GM10847 (cell line): Measurements from ENCODE around the gene VIP.

ENCODE experiments used
- POLR2A ChIP-seq: IDR thresholded peaks from 2 replicates; pipeline ENCODE4 v1.6.1; 2011; ENCODE audit not compliant: insufficient read length; ENCODE audit errors: extremely low read depth

VIP gene

DNA sequence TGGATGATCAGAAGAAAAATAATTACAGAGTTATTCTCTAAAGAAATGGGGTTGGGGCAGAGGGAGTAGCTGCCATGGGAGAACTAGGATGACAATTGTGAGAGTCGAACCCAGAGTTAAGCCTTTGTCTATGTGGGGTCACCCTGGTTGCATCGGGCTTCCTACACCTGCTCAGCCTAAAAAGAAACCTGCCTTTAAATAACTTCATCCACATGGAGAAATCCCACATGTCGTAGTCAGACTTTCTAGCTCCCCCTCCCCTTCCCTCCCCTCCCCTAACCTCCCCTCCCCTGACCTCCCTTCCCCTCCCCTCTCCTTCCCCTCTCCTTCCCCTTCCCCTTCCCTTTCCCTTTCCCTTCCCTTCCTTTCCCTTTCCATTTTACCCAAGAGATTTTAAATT, 14.7 kb downstream of the VIP start:
- TF ChIP-seq POLR2A = no peak

DNA sequence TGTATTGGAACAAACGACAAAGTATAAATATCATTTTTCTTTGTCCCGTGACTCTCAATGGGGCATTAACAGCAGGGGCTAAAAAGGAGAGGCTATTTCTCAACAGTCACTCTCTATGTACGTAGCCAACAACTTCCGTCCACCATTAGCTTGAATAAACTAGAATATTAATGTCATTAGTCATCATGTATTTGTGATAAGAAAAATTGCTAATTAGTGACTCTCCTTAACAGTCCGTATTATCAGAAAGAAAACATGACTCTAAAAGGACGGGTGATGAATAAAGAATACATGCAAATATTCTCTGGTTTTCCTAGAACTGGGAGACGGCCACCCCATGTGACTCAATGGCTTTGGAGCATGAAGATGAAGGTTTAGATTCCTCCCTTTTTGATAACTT, 18.6 kb downstream of the VIP start:
- no peak for TF ChIP-seq POLR2A

DNA sequence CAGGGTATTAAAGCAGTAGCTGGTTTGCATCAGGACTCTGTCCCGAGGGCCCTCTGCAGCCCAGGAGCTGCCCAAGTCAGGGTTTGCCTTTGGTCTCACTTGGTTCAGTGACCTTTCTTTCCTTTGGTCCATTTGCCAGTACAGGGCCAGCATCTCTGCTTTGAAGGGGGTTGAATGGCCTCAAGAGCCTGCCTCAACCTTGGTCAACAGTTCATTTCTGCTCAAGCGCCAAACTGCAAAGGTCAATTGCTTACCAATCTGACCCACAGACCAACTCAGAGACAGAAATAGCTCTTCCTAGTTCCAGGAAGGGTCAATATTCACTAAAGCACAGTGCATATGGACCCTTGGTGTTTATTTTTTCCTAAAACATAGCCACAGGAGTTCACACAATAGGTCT, 19.4 kb downstream of the VIP start:
- TF ChIP-seq POLR2A = no peak

DNA sequence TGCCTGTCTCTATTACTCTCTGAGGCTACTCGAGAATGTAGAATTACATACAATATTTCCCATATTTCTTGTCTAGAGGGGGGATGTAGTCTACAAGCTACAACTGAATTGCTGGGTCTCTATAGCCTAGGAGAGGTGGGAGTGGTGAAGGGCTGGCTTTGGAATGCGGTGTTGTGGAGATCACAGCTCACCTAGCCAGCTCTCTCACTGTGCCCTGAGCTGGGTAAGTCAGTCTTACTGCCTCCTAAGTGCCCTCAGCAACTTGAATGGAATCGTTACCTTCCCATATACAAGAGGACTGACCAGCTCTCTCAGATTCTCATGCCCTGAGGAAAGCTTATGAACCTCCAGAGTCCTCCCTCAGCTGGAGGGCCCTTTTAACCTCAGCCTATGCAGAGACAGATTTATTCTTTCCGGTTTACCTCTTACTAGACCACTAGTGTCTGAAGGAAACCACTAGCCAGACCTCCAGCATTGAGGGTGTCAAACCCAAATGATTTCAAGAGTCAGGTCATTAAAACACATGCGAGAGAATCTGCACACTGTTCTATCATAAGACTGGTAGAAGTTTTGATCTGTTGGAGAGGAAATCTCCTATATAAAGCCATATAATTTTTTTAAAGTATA, 20.6 kb downstream of the VIP start:
- TF ChIP-seq POLR2A = no peak

DNA sequence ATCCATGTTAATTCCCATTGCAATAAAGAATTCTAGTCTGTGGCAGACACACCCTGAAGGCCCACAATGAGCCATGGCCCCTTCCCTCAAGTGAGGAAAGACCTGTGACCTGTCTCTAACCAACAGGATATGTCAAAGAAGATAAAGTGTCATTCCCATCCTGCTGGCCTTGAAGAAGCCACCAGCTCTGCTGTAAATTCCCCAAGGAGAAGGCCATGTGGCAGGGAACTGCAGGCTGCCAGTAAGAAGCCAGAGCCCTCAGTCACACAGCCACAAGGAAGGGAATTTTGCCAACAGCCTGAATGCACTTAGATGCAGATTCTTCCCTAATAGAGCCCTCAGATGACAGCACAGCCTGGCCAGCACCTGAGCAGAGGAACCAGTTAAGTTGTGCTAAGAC, 24.8 kb downstream of the VIP start:
- TF ChIP-seq POLR2A = no peak

DNA sequence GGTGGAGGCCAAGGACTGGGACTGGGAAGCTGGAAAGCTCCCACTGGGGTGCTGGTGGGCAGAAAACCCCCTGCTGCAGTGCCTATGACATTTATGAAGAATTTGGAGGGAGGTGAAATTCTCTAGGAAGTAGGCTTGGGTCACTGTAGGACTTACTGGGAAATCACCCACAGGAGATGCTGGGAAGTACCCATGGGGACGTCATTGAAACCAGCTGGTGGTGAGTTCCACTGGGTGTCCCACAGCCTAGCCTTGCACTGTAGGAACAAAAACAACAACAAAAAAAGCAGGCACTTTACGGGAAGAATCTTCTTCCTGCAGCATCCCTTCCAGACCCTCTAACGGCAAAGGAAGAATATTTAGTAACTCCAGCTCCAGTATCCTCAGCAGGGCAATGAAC, 26.2 kb downstream of the VIP start:
- no peak for TF ChIP-seq POLR2A

DNA sequence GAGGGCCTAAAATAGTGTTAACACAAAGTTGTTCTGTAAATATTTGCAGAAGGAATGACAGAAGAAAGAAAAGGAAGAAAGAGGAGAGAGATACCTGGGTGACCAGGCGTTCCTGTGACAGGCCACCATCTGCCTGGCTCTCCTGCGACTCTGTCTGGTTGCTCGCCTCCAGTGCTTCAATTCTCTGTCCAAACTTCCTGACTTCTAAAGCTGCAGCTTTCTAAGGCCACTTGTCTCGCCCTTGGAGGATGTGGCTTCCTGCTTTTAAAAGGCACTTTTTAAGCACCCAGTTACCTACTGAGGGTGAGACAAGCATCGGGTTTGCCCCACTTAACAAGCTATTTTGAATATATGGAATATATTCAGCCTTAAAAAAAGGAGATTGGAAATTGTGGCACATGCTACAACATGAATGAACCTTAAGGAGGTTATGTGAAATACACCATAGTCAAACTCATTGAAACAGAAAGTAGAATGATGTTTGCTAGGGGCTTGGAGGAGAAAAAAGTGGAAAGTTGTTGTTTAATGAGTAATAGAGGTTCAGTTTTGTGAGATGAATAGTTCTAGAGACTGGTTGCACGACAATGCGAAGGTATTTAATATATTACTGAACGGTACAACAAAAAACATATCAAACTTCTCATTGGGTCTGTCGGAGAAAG, 32.8 kb downstream of the VIP start:
- no peak for TF ChIP-seq POLR2A

DNA sequence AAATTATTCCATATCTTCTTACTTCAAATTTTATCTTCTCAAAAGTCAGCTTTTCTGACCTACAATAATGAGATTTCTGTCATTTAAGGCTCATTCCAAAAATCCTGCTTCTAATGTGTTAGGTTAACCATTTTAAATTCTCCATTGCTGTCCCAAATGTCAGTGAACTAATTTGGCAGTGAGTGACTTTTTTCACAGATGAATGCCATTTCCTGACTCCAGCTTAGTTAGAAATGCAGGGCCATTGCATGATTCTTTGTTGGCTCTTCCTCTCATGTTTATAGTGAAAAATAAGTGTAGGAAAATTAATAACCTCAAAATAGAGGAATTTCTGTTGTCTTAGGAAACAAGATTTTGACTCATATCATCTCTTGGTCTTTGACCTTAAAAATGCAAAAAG, 44.1 kb downstream of the VIP start:
- TF ChIP-seq POLR2A = no peak

DNA sequence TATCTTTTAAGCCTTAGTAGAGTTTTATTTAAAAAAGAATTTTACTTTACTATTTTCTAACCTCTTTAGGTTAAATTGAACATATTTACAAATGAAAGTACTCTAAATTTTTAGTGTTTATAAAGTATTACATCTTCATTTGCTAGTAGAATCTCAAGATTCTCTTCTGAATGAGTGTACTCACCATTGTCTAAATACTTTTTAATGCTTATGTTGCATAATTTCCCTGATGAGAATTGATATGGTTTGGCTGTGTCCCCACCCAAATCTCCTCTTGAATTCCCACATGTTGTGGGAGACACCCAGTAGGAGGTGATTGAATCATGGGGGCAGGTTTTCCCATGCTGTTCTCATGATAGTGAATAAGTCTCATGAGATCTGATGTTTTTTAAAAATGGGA, 53.6 kb downstream of the VIP start:
- TF ChIP-seq POLR2A = no peak
